Cardiac septum (tissue), 1 donor: ENCODE measurements around the gene APBA2. TPM values are rescaled to one million over a fixed set of nuclear protein-coding genes. Genes with fewer than 3 reads are reported as not detected.

Source experiments
- DNase-seq: peaks from one replicate; pipeline ENCODE4 v3.0.0-alpha.2; 2020; ENCODE audit warnings: low spot score
- intact Hi-C: fragments of 100-400 bp; cut with DNase I; formaldehyde crosslinking; loops from one replicate; pipeline ENCODE4 v1.14.0; 2022
- total RNA-seq: library from RNA; stranded (reverse); fragmentation: NEBNext Ultra II Directional; extraction: Animal tissue kit (Norgen Biotek cat#: 25700); gene quantifications from one replicate; pipeline ENCODE4 v1.2.1, GENCODE V29; 2021
- donor health status: DM: no; HTN: no; CAD: no.

Gene APBA2
- total RNA-seq, 1 donor from 2014 or later = 0.57 TPM

DNA sequence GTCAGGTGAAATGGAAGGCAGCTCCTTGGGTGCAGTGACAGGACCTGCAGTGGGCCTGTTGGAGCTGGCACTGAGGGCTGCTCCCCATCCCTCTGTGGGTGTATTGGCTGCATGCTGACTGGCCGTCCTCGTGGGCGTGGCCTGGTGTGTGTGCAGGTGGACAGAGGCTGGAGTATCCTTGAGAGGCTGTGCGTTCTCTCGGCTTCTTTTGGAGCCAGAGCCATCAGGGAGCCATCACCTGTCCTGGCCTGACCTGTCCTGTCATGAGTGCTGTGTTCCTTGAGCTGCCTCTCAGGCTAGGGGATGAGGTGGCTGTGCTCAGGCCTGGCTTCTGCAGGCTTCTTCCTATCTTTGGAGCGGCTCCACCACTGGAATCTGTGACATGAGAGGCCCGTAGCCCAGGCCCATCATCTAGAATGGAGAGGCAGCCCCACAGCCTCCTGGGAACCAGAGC is 61.5 kb downstream of the APBA2 start:
- DNase-seq = peak; percentile 69
- intact Hi-C loops = no loop called here

DNA sequence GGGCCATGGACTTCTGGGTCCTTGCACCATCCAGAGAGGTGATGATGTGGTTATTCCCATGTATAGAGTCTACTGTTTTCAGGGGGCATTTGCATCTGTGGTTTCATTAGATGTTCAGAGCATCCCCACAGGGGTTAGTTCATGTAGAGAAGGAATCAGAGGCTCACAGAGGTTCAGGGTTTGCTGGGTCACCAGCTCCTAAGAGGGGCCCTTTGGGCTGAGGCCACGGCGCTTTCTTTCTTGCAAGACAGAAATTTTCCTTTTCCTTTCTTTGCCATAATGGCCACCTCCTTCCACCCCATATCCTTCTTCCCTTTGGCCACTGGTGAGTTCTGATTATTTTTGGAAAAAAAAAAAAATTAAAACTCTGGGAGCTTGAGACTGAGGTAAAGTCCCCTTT is 62.3 kb downstream of the APBA2 start:
- intact Hi-C loops = no loop called here
- DNase-seq = no peak

DNA sequence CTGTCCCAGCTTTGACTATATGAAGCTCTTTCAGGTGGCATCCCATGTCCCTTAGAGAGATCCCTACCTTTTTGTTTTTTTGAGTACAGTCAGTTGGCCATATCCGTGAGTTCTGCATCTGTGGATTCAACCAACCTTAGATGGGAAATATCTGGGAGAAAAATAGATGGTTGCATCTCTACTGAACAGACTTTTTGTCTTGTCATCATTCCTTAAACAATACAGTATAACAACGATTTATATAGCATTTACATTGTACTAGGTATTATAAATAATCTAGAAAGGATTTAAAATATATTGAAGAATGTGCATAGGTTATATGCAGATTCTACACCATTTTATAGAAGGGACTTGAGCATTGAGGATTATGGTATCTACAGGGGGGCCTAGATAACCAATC is 65.1 kb downstream of the APBA2 start:
- no peak for DNase-seq
- intact Hi-C loops = no loop called here

DNA sequence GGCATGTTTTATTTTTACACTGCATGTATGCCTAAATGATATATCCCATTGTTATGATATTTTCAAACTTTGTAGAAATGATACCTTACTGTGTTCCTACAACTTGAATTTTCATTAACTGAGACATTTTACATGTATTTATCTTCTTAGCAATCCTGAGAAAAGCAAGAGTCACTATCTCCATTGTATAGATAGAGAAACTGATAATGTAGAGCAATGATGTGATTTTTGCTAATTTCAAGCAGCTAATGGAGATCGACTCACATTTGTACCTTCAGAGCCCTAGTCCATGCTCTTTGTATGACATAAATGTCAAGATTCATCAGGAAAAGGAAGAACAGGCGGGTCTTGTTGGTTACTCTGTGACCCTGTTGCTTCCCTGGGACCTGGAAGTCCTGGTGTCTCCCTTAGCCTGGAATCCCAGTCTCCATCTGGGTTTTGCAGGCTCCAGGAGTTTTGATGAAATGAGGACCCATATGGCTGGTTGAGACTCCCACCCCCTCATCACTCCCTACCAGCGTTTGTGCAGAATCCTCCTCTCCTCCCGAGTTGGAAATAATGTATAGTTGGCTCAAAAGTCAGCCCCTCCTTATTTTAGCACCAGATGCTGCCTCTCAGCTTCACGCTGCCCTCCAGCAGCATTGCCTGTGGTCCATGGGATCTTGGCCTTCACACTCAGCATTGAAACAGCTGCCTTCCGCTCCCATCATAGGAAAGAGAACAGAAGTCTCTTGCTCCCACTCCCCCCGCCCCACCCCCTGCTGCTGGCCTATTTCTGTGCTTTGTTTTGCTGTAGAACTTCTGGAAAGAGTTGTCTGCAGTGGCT is 67.1 kb downstream of the APBA2 start:
- intact Hi-C loops = no loop called here

DNA sequence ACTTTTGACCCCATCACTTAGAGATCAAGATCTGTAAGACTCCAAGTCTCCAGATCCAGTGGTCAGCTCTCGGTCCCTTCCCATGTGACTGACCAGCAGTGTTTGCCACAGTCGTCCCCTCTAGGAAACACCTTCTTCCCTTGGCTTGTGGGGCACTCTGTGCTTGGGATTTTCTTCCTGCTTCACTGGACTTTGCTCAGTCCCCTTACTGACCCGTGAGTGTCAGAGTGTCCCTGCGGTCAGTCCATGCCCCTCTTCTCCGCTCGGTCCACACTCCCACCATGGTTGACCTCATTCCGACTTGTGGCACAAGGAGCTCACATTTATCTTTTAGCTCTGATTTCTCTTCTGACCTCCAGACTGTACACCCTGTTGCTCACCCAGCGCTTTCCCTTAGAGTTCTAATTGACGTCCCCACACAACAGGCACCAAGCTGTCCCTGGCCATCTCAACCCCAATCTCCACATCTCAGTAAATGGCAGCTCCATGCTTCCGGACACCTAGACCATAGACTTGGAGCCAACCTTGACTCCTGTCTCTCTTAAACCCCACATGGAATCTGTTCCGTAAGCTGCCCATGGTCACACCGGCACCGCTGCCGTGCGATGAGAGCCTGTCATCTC is 67.9 kb downstream of the APBA2 start:
- intact Hi-C loops = no loop called here
- DNase-seq = peak; percentile 46

More for the DNA sequence above, 67.1 kb downstream of the APBA2 start:
- DNase-seq = peak; percentile 49

DNA sequence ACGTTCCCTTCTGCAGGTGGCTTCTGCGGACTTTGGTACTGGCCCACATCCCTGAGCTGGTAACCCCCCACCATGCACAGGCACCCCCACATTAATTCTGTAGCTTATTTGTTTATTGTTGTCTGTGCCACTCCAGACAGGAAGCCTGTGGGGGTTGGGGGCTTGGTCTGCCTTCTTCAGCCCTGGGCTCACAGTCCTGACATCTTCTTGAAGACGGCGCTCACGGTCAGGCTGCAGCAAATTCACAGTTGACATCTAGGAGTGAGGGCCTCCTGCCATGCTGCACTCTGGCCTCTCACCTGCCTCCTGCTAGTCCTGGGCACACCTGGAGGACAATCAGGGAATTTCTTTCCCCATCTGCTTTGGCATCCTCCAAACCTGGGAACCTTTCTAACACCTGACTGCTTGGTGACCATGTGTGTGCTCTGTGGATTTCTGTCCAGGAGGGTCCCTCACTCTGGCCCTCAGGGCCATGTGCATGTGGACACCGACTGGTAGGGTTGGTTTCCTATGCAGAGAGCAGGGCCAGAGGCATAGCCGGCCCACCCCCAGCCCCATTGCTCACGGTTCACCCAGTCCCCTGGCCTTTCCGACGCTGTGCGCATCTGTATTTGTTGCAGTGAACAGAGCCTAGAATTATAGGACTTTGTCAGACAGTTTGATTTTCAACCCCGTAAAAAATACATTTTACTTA is 68.8 kb downstream of the APBA2 start:
- peak; percentile 66 for DNase-seq
- intact Hi-C loops = no loop called here

DNA sequence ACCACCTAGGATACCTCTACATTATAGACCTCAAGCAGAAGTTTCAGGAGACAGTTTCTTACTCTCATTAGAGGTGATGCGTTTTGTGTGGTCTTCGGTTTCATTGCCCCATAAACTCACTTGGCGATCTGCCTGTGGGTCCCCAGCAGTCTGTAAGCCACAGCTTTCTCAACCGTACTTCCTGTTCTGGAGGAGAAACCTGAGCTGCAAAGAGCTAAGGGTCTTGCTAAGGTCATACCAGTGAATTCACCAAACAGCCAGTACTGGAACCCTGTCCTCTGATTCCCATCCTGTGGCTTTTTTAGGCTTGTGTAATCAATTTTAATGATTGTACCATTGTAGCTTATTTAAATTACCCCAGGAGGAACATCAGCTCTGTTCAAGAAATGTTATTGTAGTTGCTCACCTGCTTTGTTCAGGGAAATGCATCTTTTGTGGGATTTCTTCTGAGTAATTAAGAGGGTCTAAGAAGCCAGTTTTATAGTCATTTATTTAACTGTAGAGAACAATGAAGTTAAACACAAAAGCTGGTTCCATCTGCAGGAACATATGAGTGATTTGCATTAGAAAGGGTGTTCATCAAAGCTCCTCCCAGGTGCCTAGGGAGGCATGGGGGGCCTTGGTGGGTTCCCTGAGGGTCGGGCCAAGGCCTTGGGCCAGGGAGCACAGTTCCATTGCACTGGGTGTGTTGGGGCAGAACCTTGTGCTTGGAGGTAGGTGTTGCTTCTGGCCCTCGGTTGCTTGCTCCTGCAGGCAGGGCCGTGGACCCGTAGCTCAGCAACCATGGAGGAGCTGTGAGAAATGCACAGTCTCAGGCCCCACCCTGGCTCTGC is 69.6 kb downstream of the APBA2 start:
- intact Hi-C loops = no loop called here
- DNase-seq = peak; percentile 36

DNA sequence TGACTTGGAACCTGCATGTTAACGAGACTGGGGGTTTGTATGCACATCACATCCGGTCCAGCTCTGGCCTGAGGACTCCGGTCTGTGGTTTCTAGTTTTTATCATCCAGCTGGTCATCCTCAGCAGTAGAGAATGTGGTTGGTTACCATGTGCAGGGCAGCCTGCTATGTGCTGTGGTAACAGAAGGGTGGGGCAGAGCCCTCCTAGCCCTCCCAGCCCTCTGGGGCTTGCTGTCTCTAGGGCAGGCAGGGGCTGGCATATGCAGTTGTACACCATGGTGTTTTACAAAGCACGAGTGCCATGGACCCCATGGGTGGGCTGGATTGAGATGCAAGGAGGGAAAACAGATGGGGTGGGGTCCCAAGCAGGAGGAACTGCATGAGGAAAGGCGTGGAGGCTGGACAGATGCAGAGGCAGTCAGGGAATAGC is 70.2 kb downstream of the APBA2 start:
- peak; percentile 20 for DNase-seq
- intact Hi-C loops = no loop called here

DNA sequence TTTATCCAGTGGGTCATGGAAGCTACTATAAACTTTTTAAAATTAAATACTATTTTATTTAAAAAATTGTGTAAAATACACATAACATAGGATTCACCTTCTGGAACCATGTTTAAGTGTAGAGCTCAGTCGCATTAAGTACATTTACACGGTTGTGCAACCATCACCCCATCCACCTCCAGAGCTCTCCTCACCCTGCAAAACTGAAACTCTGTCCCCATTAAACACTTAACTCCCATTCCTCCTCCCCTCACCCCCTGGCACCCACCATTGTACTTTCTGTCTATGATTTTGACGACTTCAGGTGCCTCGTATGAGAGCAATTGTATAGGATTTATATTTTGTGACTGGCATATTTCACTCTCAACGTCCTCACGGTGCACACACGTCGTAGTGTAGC is 70.7 kb downstream of the APBA2 start:
- intact Hi-C loops = no loop called here
- DNase-seq = peak; percentile 19

DNA sequence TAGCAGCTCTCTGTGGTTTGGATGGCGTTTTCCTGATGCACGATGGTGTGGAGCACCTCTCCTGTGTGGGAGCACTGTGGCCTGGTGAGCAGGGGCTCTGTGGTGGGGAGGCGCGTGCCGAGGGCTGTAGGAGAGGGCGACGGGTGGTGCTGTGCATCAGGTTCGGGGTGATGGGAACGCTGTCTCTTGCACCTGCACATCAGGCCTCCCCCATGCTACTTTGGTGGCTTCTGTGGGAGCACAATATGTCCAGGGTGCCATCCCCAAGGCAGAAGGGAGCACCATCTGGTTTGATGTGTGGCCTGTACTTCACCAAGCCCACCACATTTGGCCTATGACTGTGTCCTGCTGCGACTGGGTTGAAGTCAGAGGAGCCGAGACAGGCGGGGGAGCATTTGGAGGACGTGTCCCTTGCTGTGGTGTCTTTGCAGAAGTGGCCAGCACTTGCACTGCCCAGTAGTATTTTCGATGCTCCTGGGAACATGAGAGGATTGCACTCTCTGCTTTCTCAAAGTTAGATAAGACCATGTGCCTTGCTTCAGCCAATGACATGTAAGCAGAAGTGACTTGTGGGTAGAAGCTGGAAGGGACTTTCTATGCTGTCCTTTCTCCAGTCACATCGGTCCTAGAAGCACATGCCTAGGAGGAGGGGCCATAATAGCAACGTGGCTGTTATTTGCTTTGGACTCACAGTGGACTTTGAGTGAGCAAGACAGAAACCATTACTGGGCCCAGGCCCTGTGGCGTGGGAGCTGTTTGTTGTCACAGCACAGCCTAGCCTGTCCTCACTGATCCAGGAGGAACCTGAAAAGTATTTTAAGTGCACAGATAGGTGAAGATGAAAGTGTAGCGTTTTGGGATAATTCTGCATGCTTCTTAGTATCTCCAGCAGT is 72.1 kb downstream of the APBA2 start:
- DNase-seq = peak; percentile 39
- intact Hi-C loops = no loop called here

DNA sequence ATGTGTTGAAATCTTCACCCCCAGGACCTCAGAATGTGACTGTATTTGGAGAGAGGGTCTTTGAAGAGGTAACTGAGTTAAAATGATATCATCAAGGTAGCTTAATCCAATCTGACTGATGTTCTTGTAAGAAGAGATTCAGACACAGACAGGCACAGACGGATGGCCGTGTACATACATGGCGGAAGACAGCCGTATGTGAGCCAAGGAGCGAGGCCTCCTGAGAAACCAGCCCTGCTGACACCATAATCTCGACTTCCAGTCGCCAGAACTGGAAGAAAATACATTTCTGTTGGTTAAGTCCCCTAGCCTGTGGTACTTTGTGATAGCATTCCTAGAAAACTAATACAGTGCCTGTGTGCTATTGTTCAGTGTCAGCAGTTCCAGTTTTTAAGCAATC is 73.6 kb downstream of the APBA2 start:
- intact Hi-C loops = no loop called here
- no peak for DNase-seq

DNA sequence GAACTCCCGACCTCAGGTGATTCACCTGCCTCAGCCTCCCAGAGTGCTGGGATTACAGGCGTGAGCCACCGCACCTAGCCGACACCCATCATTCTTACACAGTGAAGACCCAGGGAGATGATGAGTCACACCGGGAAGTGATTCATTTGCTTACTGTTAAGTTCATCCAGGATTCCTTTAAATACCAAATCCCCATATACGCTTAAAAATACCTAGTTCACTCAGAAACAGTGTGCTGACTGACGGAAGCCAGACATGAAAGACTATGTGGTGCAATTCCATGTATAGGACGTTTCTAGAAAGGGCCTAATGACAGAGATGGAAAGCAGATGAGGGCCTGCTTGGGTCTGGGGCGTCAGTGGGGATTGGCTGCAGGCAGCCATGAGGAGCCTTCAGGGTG is 75.2 kb downstream of the APBA2 start:
- DNase-seq = no peak
- intact Hi-C loops = no loop called here

DNA sequence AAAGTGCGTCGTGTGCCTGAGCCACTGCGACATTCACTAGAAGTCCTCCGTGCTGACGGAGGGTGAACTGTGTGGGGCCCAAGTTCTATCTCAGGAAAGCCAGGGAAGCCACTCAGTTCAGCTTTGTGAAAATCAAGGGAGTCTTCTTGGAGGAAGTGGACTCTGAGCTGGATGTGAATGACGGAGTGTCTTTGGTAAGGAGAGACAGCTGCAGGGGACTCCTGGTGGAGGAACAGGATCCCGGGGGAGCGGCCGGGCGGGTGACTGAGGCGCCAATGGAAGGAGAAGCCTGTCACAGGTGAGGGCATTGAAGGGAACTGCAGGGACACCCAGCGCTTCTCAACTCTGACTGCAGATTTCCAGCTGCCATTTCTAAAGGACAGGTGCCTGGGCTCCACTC is 75.6 kb downstream of the APBA2 start:
- peak; percentile 70 for DNase-seq
- intact Hi-C loops = no loop called here

DNA sequence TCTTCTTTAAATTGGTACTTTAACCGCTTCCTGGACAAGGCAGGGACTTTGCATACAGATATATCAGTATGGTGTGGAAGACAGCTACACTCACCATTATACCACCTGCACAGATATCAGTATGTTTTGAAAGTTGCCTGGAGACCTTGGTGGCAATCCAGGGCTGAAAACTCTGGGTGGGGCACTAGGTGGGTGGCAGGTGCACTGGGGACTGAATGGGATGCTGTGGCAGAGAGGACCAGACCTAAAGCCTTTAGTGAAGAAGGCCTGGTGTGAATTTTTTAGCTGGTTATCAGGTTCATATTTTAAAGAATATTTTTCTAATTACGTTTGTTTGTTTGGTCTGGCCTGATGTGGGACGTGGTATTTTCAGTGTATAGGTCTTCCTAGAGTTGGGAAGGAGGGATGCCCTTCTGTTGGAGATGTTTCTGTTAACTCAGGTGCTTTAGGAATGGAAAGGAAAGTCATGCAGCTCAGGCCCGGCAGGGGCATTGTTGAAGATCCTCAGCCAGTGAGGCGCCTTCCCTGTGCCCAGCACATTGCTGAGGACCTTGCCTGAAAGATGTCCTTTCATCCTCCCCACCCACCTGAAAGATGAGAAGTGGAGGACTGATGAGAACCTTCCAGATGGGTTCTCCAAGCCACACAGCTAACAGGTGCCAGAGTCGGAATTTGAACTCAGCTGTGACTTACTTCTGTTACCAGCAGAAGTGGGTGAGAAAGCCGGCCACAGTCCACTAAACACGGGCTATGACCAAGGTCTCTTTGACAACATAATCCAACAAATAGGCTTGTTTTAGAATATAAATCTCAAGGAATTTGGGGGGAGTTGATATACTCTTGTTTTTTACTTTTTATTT is 77.3 kb downstream of the APBA2 start:
- DNase-seq = no peak
- intact Hi-C loops = no loop called here

DNA sequence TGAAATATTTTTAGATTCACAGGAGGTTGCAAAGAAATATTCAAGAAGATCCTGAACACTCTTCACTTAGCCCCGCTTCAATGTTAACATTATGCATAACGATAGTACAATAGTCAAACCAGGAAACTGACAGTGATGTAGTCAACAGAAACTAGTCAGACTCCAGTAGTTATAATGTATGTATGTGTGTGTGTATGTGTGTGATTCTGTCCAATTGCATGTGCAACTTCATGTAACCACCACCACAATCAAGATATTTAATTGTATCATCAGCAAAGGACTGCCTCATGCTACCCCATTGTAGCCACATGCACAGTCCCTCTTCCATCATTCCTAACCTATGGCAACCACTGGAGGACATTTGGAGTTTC is 77.9 kb downstream of the APBA2 start:
- DNase-seq = no peak
- intact Hi-C loops = no loop called here

DNA sequence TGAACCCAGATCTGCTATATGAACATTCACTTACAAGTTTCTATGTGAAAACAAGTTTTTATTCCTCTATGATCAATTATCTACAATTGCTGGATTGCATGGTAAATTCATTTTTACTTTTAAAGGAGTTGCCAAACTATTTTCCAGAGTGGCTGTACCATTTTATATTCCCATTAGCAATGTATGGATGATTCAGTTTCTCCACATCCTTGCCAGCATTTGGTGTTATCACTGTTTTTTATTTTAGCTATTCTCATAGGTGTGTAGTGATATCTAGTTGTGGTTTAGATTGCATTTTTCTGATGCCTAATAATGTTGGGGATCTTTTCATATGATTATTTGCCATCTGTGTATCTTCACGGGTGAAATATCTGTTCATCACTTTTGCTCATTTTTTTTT is 78.3 kb downstream of the APBA2 start:
- intact Hi-C loops = no loop called here
- DNase-seq = no peak

DNA sequence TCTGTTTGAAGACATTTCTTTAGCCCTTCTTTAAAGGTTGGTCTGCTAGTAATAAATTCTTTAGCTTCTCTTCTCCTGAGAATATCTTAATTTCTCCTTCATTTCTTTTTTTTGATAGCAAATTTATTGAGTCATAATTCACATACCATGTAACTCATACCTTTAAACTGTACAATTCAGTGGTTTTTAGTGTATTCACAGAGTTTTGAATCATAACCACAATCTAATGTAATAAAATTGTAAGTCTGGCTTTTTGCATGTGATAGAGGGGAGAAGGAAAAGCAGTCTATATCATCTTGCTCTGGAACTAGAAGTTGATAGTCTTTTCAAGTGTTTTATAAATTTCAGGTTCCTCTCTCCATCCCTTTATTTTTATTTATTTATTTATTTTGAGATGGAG is 81.3 kb downstream of the APBA2 start:
- intact Hi-C loops = no loop called here
- DNase-seq = no peak

DNA sequence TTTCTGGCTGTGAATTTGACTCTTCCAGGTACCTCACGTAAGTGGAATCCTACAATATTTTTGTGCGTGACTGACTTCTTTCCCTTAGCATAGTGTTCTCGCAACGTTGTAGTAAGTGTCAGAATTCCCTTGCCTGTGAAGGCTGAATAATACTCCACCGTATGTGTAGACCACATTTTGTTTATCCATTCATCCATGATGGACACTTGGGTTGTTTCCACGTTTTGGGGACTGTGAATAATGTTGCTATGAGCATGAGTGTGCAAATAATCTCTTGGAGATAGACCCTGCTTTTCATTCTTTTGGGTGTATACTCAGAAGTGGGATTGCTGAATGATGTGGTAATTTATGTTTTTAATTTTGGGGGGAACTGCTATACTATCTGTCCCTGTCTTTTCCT is 82.2 kb downstream of the APBA2 start:
- intact Hi-C loops = no loop called here
- DNase-seq = no peak
